HG03139 (cell line): ENCODE measurements around the gene RBKS.

Source experiments
- ATAC-seq: cut with Tn5 transposase; IDR thresholded peaks from one replicate; pipeline ENCODE4 v1.9.1; 2021; ENCODE audit not compliant: unreplicated experiment

RBKS gene

DNA sequence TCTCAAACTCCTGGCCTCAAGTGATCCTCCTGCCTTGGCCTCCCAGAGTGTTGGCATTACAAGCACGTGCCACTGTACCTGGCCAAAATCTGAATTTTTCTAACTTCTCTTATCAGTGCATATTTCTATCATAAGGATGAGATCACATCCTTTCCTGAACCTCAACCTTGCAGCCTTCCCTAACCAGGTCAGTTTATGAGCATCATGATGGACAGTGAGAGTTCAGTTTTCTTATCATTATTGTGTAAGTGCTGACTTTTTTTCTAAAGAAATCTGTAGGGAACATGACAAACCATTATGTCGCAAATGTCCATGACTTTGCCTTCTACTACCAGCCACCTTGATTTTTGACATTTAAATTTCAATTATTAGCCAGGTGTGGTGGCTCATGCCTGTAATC lies 87.1 kb downstream of the RBKS start:
- no peak for ATAC-seq

DNA sequence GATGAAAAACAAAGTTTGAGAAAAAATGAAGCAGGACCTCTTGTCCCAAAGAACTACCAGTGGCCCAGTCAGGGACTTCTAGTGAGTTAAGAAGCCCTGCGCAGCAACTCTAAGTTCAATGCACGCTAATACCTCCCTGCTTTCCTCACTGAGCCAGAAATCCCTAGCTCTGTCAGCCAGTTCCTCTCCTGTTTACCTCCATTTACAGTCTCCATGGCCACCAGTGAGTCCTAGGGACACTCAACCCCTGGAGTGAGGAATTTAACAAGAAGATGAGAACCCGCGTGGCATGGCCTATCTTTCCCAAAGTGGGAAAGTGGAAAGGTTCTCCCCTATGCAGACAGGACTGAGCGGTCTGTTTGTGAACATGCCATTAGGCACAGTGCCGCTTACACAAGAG lies 87.6 kb downstream of the RBKS start:
- no peak for ATAC-seq

GRCh38 chr2:27800856-27801255 lies 89.3 kb downstream of the RBKS start:
- no peak for ATAC-seq

- ATAC-seq: no peak
Measured at GRCh38 chr2:27799646-27800010, 90.6 kb downstream of the RBKS start.

DNA sequence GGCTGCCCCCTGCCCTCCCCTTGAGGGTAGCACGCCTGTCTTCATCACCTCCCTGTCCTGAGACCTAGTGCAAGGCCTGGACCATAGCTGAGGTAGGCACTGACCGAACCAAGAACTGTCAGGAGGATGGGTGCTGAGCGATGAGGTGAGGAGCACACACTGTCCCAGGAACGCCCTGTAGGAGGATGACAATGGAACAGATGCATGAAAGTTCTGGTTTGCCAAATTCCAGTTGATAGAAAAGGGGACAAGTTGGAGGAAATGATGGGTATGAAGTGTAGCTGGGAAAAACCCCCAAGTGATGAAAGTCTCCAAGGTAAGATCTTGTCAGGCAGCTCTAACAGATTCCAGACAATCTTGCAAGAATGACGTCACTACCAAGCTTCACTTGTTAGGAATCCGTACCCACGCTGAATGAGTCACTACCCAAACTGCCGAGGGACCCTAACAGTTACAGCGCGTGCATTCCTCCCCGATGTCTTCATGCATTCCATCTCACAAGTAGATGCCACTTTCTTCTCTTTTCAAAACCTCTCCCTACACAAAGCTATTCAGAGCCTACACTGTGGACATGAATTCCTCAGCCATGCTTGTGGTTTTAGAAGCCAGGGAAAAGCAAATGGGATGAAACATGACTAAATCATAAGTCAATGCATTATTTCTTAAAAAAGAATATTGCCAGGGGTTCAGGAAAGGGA lies 91.1 kb downstream of the RBKS start:
- ATAC-seq: no peak

DNA sequence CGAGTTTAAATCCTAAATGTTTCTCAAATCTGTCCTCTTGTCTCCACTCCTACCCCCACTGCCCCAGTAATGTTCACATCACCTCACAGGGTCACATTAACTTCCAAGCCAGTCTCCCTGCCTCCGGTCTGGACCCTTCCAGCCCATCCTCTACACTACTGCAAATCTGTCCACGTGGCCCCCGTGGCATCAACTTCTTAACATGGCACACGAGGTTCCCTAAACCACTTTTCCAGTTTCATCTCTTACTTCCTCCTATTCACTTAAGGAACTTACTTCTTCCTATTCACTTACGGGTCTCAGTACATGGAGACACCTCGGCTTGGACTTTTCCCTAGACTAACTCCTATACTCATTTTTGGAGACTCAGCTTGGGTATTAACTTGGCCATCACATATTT lies 91.7 kb downstream of the RBKS start:
- ATAC-seq: no peak

DNA sequence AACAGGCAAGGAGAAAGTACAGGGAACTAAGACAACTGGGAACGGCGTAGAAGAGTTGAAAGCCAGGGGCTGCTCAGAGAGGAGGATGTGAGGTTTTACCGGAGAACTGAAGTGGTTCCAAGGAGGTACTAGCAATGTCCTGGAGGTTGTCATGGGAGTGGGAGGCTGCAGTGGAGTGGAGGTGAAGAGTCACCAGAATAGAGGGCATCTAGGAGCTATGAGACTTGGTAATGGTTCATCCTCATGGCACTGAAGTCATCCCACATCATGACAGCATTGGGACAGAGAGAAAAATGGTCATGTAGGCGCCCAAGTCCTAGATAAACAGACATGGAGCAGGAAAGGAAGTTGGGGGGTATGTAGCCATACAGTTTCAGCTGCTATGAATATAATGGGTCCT lies 92.3 kb downstream of the RBKS start:
- ATAC-seq: no peak

DNA sequence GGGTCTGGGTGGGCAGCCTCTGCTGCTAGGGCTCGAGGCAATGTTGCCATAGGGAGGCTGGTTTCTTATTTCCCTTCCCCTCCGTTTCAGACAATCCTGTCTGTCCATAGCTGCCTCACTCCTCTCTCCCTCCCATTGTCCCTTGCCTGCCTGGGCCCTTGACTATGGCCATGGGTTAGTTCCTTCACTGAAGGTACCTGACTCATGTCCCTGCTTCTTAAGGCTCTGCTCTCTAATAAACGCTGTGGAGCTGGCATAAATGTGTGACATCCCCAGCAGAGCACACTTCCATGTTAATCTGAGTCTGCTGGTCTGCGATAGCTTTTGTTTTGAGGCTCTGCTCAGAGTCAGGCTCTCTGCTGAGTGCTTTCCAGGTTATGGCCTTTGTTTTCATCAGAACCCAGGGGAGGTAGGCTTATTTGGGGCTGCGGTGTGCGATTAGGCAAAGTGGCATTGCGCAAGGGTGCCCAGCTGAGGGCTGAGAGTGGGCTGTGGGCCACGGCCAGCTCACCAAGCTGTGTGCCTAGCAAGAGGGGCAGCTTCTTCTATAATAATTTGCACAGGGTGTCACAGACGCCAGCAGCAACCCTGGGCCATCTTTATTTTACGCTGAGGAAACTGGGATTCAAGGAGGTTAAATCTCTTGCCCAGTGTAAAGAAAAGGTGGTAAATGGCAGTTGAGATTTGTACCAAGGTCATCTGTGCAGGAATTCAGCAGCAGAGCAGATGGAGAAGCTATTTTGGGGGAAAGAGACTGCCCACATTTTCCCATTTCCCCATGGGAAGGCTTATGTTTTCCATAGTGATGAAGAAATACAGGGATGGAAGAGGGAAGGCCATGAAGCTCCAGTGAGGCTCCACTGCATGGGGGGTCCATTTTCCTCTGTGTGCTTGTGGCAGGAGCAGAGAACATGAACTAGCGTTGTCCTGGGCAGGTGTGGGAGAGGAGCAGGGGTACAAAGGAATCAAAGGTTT lies 93.1 kb downstream of the RBKS start:
- no peak for ATAC-seq

DNA sequence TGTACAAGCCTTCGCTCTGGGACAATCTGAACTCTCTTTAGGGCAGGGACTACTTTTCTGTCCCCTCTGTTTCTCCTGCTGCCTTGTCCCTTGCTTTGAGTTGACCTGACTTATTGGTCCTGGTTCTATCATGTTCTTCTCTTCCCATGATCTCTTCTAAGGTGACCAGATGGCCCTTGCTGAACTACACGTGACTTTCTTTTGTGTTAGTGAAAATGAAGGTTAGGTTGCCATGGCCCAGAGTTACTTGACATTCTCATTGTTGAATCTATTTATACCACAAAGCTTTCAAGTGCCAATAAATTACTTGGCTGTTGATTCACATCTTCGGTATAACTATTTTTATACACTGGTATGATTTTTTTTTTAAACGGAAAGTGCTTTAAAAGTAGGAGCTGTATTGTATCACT lies 94.3 kb downstream of the RBKS start:
- ATAC-seq: no peak

GRCh38 chr2:27795093-27795834 lies 94.9 kb downstream of the RBKS start:
- ATAC-seq: no peak

DNA sequence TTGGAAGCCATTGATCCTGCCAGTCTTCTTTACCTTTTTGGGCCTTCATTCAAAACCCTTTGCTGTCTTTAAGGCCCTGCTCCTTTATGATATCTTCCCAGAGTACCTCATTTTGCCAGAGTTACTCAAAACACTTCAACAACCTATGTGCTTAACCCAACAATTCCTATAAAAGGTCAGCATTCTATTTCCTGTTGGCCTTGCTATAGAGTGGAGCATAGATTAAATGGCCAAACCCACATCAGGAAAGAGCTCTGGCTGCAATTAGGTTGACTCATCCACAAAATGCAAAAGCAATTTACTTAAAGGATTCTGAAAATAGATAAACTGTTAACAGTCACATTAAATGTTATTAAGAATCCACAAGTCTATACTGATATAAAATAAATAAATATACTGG lies 97.4 kb downstream of the RBKS start:
- ATAC-seq: no peak

DNA sequence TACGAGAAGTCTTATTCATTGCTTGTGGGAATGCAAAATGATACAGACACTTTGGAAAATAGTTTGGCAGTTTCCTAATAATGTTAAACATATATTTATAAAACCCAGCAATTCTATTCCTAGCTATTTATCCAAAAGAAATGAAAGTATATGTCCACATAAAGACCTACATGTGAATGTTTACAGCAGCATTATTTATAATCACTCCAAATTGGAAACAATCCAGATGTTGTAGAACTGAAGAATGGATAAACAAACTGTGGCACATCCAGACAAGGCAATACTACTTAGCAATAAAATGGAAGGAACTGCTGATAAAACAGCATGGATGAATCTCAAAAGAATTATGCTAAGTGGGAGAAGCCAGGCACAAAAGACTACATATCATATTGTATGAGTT lies 99.4 kb downstream of the RBKS start:
- no peak for ATAC-seq

DNA sequence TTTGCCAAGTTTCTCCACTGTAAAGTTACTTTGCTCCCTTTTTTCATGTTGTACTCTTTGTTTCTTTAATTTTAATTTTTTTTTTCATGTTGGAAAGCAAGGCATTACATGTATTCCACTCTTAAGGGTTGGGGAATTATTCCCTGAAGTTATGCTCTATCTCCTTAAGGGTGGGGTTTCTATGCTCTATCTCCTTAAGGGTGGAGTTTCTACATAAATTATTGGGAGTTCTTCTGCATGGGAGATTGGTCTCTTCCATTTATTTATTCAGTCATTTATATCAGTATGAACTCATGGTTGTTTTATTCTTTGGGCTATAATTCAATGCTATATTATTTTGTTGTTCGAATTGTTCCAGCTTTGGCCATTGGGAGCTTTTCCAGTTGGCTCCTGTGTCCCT lies 107.5 kb downstream of the RBKS start:
- ATAC-seq: no peak

DNA sequence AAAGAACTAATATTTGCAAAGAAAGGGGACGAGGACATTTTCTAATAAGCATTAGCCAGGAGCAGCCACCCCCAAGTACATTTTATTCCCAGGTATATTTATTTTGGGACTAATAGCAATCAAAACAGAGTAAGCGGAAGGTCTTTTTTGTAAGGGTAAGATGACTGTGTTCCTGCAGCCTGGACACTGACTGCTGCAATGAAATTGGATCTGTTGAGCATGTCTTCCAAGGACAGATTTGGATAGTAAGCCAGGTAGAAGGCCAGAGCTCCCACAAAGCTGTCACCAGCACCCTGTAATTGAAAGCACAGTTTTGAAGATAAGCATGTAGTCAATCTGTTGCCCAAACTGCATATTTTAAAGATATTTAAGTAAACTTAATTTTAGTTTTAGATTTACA lies 108.7 kb downstream of the RBKS start:
- ATAC-seq: no peak

- ATAC-seq: no peak
Measured at GRCh38 chr2:27779417-27780055, 110.7 kb downstream of the RBKS start.

DNA sequence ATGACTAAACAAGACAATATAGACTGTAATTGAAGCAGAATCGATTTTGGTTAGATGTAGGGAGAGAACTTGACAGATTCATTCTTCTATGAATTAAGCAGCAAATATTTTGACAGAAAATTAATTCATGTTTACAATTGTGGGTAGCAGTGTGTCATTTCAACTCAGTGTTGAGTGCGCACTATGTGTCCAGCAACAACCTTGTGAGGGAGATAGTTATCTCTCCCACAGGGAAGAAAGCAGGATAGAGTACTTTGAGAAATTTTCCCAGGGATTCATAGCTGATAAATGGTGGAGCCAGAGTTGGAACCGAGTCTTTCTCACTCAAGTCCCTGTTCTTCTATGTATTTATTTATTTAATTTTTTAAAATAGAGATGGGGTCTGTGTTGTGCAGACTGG lies 113.5 kb downstream of the RBKS start:
- ATAC-seq: no peak

- ATAC-seq: no peak
Measured at GRCh38 chr2:27776097-27776496, 114.1 kb downstream of the RBKS start.

- ATAC-seq: no peak
Measured at GRCh38 chr2:27773959-27774358, 116.2 kb downstream of the RBKS start.

GRCh38 chr2:27772804-27773203 lies 117.4 kb downstream of the RBKS start:
- no peak for ATAC-seq

DNA sequence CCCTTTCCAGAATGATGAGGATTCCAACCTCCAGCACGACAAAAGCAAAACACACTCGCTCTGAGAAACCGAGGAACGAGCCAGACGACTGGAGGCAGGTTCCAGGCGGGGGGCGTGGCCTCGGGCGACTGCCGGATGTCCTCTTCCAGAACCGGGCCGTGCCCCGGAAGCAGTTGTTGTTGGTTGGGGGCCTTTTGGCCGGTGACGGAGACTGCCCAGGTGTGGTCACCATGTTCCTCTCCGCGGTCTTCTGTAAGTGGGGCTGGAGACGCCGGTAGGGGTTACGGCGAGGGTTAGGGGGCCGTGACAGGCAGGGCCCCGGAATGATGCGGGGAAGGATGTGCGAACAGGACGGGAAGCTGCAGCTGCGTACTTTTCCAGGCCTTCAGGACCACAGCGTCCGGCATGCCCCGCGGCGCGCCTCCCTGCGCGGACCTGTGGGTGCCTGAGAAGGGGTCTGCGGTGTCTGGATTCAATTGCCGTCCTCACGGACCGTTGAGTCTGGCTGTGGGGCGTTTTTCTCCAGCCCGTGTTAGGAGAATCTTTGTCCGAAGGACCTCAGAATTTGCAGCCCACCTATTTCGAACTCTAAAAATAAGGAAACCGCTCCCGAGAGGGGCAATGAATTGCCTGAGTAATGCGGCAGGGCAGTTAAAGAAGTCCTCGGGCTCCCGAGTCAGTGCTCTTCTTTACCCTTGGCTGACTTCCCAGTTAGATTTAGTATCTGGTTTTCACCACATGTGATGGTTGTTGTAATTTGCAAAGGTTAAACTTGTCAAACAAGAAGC lies 118.4 kb downstream of the RBKS start, which contains the start of gene MRPL33:
Gene MRPL33, plus strand, starts transcription at position 172 of the 788 bp plus-strand sequence. Its CDS starts 59 bp downstream, at position 231.
- peak; percentile 91 for ATAC-seq
